Measurements from ENCODE around the gene PDE2A.

Gene PDE2A

GRCh38 chr11:72655014-72655413 is 19.2 kb downstream of the PDE2A start:
- no peak for DNase-seq

DNA sequence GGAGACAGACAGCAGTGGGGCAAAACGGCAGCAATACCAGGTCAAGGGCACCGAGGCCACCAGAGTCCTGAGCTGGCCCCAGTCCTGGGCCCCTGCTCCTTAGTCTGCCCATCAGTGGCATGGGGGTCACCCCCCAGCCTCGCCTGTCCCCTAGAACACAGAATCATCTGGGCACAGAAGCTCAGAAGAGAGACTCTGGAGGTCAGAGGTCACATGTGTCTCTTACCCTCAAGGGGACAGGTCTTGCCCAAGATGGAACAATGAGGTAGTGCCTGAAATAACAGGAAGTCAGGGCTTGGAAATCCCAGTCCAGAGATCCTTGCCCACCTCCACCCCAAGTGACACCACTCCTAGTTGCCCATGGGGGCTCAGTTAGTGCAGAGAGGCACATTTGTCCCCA is 20.6 kb downstream of the PDE2A start:
- no peak for DNase-seq

- no peak for DNase-seq
These were observed 21.2 kb downstream of the PDE2A start for GRCh38 chr11:72652873-72653630.

DNA sequence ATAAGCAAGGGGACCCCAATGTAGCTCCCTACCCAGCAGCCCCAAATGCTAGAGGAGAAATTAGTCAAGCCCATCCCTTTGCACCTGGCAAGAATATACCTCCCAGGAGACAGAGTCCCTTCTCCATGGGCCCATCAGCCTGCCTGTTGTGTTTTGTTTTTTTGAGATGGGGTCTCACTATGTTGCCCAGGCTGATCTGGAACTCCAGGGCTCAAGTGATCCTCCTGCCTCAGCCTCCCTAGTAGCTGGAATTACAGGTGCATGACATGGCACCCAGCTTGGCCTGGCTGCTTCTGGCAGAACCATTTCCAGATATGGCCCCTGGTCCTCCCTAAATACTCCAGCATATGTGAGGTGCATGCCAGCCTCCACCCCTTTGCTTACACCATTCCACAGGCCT is 22.1 kb downstream of the PDE2A start:
- DNase-seq = no peak

- DNase-seq = no peak
These were observed 24.8 kb downstream of the PDE2A start for GRCh38 chr11:72649215-72649976.

GRCh38 chr11:72648384-72649136 is 25.7 kb downstream of the PDE2A start:
- no peak for DNase-seq

DNA sequence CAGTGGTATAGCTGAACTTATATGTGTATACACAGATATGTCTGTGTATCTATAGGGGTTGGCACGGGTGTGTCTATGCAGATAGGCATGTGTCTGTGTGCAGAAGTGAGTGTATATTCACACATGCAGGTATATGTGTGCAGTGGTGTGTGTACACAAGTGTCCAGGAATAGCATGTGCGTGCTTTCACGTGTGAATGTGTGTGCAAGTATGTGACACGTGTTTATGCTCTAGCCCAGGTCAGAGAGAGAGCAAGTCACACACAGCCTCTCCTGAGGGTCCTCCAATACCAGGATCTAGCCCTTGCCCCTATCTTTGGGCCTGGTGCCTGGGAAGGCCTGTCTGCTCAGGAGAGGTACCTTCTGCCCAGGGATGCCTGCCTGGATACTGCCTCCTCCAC is 26.3 kb downstream of the PDE2A start:
- no peak for DNase-seq

GRCh38 chr11:72646472-72646871 is 27.8 kb downstream of the PDE2A start:
- no peak for DNase-seq

GRCh38 chr11:72646024-72646423 is 28.2 kb downstream of the PDE2A start:
- DNase-seq = no peak

- DNase-seq = no peak
These were observed 30.7 kb downstream of the PDE2A start for GRCh38 chr11:72643547-72643946.

GRCh38 chr11:72642884-72643522 is 31.2 kb downstream of the PDE2A start:
- peak; percentile 68 for DNase-seq

GRCh38 chr11:72642043-72642883 is 32.0 kb downstream of the PDE2A start:
- no peak for DNase-seq

DNA sequence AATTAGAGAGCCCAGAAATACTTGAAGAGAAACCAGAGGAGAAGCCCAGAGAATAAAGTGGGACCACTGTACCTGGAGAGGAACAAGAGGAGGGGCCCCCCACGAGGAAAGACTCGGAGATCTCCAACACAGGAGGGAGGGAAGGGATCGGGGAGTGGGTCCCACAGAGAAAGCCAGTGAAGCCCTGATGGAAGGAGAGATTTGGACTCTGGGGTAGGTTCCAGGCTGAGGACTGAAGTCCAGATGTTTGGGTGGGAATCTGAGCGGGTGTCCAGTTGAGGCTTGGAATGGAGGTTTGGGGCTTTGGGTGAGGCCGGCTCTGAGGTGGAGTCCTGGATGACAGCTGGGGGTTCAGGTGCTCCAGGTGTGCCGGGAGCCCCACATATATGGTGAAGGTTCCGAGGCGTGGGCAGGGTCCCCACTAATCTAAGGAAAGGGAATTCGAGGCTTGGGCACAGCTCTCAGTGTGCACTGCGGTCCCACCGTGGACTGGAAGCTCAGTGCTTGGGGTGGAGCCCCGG is 32.6 kb downstream of the PDE2A start:
- no peak for DNase-seq

DNA sequence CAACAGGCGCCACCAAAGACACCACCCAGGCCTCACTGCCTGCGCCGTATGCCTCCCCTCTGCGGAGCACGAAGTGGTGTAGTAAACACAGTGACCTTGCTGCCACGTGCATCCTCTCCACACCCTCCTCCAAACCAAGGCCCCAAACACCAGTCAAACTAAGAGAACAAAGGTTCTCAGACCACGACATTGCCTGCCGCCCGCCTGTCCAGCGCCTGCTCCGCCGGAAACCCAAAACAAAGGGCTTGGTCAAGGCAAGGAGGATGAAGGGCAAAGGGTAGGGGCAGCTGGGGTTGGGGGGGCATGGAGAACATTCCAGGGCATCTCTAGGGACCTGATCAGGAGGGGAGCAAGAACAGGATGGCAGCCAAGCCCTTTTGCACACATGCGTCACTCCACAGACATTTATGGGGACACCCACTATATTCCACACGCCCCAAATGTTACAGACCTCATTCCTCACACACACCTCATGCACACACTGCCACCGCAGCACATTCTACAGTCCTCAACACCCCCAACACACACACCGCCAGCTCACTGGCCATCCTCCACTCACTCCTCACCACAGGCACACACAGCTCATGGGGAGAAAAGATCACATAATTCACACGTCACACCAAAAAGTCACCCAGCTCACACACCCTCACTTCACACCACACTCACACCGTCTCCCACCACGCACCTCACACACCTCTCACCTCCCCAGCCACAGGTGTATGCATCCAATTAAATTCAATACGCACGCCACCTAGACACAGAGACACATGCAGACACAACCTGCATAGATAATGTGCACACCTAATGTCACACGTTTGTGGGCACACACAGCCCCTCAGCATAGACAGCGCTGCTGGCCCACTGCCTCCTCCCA is 34.5 kb downstream of the PDE2A start:
- DNase-seq = no peak

DNA sequence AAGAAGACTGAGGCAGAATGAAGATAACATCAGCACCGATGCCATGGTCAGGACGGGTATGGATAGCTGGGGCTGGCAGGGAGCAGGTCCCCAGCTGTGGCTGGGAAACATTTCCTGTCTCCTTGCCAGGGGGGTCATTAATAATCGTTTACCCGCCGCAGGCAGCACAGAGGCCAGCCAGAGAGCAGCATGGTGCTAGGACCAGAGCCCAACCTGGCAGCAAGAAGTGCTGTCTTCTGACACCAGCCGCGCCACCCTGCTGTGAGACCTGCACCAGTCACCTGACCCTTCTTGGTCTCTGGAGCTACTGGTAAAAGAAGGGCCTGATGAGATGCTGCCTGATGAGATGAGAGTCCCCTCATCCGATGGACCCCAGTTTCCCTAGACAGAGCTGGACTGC is 36.3 kb downstream of the PDE2A start:
- DNase-seq = no peak

DNA sequence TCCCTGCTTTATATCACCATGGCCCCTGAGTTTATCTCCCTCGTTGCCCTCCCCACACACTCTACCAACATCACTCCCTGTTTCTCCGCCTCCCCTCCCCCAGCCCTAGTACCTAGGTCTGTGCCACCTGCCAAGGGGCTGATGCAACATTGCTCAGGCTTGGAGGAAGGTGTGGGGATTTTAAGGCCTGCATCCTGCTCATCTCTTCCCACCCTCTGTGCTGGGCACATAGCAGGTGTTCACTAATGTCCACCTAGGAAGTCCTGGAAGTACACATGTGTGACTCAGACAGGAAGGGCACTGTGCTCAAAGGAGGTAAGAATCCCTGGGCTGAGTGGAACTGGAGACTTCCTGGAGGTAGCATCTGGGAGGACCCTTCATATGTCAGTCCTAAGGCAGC is 37.0 kb downstream of the PDE2A start:
- no peak for DNase-seq

GRCh38 chr11:72636376-72636775 is 37.8 kb downstream of the PDE2A start:
- no peak for DNase-seq

DNA sequence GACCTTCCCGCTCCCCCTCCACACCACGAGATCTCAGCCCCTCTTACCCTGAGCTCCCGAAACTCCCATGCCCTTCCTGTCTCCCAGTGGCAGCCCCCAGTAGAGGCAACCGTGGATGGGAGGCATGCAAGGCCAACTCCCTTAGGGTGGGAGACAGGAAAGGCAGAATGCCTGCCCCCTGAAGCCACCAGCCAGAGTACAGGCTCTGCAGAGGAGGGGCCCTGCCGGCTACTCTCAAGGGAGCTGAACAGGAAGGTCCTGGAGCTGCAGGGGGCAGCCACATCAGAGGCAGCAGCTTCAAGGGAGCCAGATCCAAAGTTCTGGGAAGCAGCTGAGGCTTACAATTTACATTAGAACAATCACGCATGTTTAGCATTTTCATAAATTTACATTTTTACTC is 38.3 kb downstream of the PDE2A start:
- no peak for DNase-seq

DNA sequence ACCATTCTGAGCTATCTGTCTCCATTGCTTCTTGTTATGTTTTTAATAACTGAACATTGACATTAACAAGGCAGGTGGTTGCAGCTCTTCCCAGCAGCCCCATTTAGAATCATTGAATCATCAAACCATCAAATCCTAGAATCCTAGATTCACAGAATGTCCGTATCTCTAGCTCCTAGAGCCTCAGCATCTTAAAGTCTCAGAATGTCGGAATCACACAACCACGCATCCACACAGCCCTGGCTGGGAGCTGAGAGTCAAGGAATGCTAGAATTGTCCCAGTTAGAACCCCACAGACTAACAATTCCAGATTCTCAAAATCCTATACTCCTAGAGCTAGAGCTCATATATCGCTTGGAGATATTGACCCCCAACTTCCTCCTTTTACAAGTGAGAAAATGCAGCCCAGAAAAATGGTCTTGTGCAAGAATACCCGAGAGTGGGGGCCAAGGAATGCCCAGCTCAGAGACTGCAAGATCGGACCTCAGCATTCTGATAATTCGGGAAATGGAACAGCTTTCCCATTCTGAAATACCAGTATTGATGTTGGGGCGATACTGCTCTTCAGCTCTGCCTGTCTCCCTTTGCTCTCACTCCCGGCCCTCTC is 38.8 kb downstream of the PDE2A start:
- no peak for DNase-seq

- no peak for DNase-seq
These were observed 39.6 kb downstream of the PDE2A start for GRCh38 chr11:72634472-72635095.
